Ramos (cell line): Measurements from ENCODE around the gene ZNF579.

ENCODE experiments used
- in situ Hi-C: fragments of 300-500 bp; cut with MboI; formaldehyde crosslinking; loops from one replicate; pipeline ENCODE4 v1.14.3; 2022; ENCODE audit warnings: low sequenced_read_pairs; ENCODE audit not compliant: unreplicated experiment

The ZNF579 gene, protein sequence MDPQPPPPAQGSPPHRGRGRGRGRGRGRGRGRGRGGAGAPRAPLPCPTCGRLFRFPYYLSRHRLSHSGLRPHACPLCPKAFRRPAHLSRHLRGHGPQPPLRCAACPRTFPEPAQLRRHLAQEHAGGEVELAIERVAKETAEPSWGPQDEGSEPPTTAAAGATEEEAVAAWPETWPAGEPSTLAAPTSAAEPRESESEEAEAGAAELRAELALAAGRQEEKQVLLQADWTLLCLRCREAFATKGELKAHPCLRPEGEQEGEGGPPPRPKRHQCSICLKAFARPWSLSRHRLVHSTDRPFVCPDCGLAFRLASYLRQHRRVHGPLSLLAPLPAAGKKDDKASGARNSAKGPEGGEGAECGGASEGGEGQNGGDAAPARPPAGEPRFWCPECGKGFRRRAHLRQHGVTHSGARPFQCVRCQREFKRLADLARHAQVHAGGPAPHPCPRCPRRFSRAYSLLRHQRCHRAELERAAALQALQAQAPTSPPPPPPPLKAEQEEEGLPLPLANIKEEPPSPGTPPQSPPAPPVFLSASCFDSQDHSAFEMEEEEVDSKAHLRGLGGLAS

GRCh38 chr19:55580628-55581144 lies at the start of gene ZNF579:
Gene ZNF579, minus strand, starts transcription at chr19:55580848. Its CDS starts 1,209 bp downstream, at chr19:55579639.
- in situ Hi-C loops, result no loop called here

- in situ Hi-C loops, result loop anchor here (5.0 to 25.0 kb wide), 2 partner anchors 109 to 339 kb away; partner anchors contain the start of genes BRSK1 and HSPBP1
These were observed 45.7 kb upstream of the ZNF579 start for GRCh38 chr19:55626350-55626749.

GRCh38 chr19:55625004-55625326 lies 44.3 kb upstream of the ZNF579 start:
- in situ Hi-C loops, result loop anchor here (5.0 to 25.0 kb wide), 2 partner anchors 108 to 338 kb away; partner anchors contain the start of genes BRSK1 and HSPBP1

- in situ Hi-C loops, result loop anchor here (5.0 to 25.0 kb wide), 2 partner anchors 107 to 337 kb away; partner anchors contain the start of genes BRSK1 and HSPBP1
These were observed 43.7 kb upstream of the ZNF579 start, which contains the start of gene ZNF784 for GRCh38 chr19:55624109-55625003. Gene ZNF784, minus strand, starts transcription at chr19:55624566. Its CDS starts 5 bp downstream, at chr19:55624561.

GRCh38 chr19:55623561-55623960 lies 42.9 kb upstream of the ZNF579 start:
- in situ Hi-C loops, result no loop called here

DNA sequence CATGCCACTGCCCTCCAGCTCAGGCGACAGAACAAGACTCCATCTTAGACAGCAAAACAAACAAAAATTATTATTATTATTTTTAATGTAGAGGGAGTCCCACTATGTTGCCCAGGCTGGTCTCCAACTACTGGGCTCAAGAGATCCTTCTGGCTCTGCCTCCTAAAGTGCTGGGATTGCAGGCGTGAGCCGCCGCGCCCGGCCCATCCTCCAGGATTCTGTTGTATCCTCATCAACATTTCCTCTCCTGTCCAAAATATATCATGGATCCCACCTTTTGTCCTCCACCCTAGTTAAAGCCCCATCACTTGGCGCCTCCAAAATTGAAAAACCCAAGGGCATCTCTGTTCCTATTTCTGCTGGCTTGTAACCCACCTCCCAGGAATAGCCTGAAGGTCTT lies 42.5 kb upstream of the ZNF579 start:
- in situ Hi-C loops, result no loop called here

GRCh38 chr19:55622242-55622969 lies 41.8 kb upstream of the ZNF579 start:
- in situ Hi-C loops, result no loop called here

- in situ Hi-C loops, result no loop called here
These were observed 41.1 kb upstream of the ZNF579 start for GRCh38 chr19:55621673-55622231.

DNA sequence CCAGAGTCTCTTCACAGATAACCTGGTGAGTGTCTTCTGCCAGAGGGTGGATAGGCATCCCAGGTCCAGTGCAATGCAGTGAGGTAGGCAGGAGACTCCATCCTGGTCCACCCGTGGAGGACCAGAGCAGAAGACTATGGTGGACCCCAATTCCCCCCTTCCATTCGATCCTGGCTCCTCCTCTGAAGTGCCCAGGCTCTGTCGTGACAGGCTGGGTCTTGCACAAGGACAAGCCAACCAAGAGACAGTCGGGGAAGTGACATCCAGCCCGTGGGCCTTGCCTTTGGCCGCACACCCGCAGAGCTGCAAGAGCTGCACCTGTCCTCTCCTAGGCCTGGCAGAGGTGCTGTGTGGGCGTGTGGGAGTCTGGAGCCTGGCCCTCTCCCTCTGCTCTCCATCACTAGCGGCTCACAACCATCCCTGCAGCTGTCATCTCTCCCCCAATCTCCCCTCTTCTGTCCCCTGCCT lies 40.6 kb upstream of the ZNF579 start:
- in situ Hi-C loops, result no loop called here

- in situ Hi-C loops, result no loop called here
These were observed 40.0 kb upstream of the ZNF579 start for GRCh38 chr19:55620410-55621204.

DNA sequence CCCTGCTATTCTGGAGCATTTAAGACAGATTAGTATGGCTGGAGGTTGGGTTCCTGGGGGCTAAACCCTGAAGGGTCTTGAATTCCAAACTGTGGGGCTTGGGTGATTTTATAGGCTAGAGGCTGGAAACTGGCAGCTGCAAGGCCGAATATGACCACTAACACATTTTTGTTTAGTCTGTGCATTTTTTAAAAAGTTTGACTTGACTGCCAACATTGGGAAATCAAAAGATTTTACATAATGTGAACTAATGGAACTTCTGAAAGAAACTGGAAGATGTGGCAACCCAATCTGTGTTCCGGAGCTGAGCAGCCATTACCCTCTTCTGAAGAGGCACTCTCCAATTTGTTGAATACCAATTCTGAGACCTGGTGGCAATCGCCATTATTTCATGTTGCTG lies 38.6 kb upstream of the ZNF579 start:
- in situ Hi-C loops, result no loop called here

- in situ Hi-C loops, result no loop called here
These were observed 37.8 kb upstream of the ZNF579 start for GRCh38 chr19:55618426-55618825.

DNA sequence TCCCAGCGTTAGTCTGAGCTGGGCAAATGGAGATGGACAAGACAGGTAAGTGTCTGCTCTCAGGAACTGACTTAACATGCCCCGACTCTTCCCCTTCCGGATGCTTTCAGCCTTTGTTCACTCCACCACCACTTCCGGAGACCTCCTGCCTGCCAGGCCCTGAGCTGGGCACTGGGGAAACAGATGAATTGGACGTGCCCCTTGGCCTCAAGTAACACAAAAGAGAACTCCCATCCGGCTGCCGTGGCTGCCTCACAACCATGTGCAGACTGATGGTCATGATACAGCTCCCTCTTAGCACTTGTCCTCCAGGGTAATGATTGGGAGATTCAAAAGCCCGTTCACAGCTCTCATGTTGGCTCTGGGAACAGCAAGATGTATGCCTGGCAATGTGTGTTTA lies 36.8 kb upstream of the ZNF579 start:
- in situ Hi-C loops, result no loop called here

DNA sequence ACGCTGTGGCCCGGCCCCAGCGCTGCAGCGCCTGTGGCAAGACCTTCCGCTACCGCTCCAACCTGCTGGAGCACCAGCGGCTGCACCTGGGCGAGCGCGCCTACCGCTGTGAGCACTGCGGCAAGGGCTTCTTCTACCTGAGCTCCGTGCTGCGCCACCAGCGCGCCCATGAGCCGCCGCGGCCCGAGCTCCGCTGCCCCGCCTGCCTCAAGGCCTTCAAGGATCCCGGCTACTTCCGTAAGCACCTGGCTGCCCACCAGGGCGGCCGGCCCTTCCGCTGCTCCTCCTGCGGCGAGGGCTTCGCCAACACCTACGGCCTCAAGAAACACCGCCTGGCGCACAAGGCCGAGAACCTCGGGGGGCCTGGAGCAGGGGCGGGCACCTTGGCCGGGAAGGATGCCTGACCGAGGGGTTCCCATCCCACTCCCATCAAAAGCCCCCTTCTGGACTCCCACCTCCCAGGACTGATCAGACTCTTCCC lies 35.8 kb upstream of the ZNF579 start:
- in situ Hi-C loops, result no loop called here

- in situ Hi-C loops, result no loop called here
These were observed 35.1 kb upstream of the ZNF579 start for GRCh38 chr19:55615543-55616394.

DNA sequence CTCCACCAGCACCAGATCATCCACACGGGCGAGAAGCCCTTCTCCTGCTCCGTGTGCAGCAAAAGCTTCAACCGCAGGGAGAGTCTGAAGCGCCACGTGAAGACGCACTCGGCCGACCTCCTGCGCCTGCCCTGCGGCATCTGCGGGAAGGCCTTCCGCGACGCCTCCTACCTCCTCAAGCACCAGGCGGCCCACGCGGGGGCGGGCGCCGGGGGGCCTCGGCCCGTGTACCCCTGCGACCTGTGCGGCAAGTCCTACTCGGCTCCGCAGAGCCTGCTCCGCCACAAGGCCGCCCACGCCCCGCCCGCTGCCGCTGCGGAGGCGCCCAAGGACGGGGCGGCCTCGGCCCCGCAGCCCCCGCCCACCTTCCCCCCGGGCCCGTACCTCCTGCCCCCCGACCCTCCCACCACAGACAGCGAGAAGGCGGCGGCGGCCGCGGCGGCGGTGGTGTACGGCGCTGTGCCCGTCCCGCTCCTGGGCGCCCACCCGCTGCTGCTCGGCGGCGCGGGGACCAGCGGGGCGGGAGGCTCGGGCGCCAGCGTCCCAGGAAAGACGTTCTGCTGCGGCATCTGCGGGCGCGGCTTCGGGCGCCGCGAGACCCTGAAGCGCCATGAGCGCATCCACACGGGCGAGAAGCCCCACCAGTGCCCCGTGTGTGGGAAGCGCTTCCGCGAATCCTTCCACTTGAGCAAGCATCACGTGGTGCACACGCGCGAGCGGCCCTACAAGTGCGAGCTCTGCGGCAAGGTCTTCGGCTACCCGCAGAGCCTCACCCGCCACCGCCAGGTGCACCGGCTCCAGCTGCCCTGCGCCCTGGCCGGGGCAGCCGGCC lies 34.3 kb upstream of the ZNF579 start:
- in situ Hi-C loops, result no loop called here
